GM12801 (cell line): Measurements from ENCODE around the gene NRXN3.

Source experiments
- TF ChIP-seq, protein P1 (sequence below): IDR thresholded peaks from one replicate; pipeline ENCODE4 v1.5.1; 2011; ENCODE audit warnings: control low read depth; ENCODE audit not compliant: insufficient read length; ENCODE audit errors: extremely low read depth

NRXN3 gene

DNA sequence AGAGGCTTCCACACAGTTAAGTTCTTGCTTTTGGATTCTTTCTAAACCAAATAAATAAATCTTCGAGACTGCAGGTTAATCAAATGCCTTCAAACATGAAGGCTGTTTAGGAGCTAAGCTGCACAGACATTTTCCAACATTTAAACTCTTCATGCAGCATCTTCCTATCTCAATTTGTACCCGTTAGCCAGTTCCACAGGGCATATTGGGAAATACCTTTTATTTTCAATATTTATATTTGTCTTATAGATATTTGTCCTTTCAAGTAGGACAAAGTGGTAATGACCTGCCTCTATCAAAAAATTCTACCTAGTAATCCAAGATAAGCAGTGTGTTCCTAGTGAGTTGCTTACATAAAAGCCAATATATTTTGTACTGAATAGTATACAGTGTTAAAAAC is 1667.5 kb downstream of the NRXN3 start:
- TF ChIP-seq, protein P1, sequence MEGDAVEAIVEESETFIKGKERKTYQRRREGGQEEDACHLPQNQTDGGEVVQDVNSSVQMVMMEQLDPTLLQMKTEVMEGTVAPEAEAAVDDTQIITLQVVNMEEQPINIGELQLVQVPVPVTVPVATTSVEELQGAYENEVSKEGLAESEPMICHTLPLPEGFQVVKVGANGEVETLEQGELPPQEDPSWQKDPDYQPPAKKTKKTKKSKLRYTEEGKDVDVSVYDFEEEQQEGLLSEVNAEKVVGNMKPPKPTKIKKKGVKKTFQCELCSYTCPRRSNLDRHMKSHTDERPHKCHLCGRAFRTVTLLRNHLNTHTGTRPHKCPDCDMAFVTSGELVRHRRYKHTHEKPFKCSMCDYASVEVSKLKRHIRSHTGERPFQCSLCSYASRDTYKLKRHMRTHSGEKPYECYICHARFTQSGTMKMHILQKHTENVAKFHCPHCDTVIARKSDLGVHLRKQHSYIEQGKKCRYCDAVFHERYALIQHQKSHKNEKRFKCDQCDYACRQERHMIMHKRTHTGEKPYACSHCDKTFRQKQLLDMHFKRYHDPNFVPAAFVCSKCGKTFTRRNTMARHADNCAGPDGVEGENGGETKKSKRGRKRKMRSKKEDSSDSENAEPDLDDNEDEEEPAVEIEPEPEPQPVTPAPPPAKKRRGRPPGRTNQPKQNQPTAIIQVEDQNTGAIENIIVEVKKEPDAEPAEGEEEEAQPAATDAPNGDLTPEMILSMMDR: no peak

DNA sequence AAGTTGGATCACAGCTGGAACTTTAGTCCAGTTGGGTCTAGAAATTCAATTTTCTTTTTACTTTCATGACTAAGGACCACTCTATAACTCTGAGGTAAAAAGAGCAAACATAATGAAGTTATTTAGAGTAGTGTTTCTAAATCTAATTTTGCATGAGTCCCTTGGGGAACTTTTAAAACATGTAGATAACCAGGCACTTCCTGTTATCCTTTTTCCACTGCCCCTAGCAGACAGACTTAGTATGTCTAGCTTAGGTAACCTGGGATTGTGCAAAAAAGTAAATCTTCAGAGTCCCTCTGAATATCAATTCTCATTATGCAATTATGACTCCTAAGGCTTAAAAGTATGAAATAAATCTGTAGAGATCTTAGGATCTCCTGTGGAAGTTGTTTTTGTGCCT is 1669.9 kb downstream of the NRXN3 start:
- TF ChIP-seq, protein P1: no peak

DNA sequence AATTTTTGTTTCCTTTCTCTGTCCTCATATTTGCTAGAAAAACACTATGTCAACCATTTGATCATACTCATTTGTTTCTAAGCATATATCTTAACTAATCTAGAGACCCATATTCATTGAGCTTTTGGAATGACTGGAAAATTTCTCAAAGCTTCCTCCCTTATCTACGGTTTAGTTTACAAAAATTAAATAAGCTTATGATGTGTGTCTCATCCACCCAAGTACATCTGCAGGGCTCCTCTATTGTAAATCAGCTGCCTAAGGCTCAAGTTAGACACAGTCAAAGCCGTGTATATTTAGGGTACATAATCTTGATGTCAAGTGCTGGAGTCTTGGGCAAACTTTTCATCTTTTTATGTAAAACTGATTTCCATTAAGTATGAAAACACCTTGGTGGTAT is 1670.7 kb downstream of the NRXN3 start:
- TF ChIP-seq, protein P1: no peak

DNA sequence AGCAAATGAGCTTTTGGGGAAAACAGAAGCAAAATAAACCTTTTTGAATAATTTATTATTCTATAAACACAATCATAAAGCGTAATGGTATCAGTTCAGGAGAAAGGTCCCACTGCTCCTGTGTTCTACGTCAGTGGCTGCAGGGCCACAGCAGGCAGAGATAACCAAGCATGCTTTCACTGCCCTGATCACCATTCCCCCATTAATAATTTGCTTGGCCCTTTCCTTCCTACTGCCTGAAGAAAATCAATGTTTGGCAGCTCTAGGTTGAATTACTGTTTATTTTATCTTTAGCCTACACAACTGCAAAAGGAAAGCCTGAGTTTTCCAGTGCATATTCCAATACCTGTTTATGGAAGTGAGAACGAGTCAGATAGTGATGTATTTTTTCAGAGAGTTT is 1671.3 kb downstream of the NRXN3 start:
- TF ChIP-seq, protein P1: no peak

DNA sequence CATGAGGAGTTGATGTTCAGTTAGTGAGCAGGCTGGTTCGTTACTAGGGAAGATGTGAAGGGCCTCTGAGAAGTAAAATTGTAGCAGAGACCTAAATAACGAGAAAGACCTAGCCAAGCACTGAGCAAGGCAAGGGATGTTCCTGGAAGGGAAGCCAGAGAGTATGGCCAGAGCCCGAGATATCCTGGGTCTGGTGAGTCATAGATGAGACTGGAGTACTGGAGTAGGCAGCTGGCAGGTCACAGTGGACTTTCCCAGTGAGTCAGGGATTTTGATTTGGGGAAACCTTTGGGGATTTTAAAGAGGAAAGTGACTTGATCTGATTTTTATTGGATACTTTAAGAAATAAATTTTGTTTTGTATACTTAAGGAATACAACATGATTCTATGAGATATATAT is 1672.1 kb downstream of the NRXN3 start:
- TF ChIP-seq, protein P1: no peak

DNA sequence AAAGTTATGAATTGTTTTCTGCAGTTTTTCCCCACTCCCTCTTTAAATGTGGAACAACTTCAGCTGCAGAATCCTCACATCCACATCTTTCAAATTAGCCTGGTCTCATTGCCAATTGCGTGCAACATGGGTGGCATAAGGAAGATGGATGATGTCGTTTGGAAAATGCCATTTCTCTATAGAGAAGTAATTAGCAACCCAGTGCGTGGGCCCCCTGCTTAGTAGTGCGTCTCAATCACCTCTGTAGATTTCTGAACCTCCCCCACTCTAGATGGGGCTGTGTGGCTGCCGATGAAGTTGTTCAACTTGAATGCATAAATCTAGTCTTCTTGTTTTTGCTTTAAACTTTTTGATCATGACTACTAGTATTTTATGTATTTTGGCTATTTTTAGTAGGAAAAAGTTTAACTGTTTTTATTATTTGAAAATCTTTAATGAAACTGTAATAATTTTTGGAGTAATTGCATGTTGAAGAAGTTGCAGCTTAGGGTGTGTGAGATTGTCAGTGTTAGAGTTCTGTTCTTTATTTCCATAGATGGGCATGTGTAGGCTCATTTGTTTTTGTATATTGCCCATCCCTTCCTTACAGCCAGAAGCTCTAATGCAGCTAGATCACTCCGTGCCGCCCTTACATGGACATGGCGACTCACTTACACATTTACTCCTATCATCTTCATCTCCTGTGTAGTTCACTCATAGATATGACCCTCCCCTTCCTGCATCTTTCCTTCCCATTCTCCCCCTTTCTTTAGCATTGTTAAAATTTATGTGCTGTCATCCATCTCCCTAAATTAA is 1683.0 kb downstream of the NRXN3 start:
- TF ChIP-seq, protein P1: no peak

DNA sequence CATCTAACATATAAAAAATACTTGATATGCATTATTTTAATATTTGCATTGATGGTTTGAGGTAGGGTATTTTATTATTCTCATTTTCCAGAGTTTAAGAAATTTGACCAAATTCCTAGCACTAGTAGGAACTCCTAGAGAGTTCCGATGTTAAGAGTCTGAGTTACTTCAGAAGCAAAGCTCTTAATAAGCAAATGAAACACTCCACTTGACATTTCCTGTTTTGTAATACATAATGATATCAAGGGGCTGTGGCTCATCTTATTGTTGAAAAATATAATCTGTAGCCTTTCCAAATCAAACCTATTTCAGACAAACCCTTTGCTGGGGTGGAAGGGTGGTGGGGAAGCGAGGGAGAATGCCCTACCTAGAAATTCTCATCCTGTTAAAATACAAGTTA is 1685.6 kb downstream of the NRXN3 start:
- TF ChIP-seq, protein P1: no peak
